Sigmoid colon (tissue), 7 donors: Measurements from ENCODE around the gene FKBP14. TPM values are rescaled to one million over a fixed set of nuclear protein-coding genes. Genes with fewer than 3 reads are reported as not detected.
"Not testable (repeated sequence)": the region's sequence is repeated elsewhere in the genome, so short reads cannot be mapped to it uniquely, and the experiment has no call there.

ENCODE experiments used
- DNase-seq: peaks from one replicate; pipeline ENCODE4 v3.0.0-alpha.2; 2019
- H3K27ac ChIP-seq, 4 donors: fragments of 200-600 bp; sonication (generic); one replicate each; pipeline ENCODE4 v1.5.1; 2016 to 2019; ENCODE audit warnings: mild to moderate bottlenecking in 1 of 4
- H3K27me3 ChIP-seq, 3 donors: fragments of 200-600 bp; sonication (generic); one replicate each; pipeline ENCODE4 v1.5.1; 2019; ENCODE audit warnings: mild to moderate bottlenecking in 1 of 3
- H3K36me3 ChIP-seq, 4 donors: fragments of 200-600 bp; sonication (generic); one replicate each; pipeline ENCODE4 v1.5.1; 2016 to 2019
- H3K4me1 ChIP-seq, 4 donors: fragments of 200-600 bp; sonication (generic); one replicate each; pipeline ENCODE4 v1.5.1; 2017 to 2019
- H3K4me3 ChIP-seq, 4 donors: fragments of 200-600 bp; sonication (generic); one replicate each; pipeline ENCODE4 v1.5.1; 2017 to 2019; ENCODE audit warnings: mild to moderate bottlenecking in 2 of 4, moderate library complexity in 1 of 4
- H3K9me3 ChIP-seq, 4 donors: fragments of 200-600 bp in 3 of 4; sonication (generic) in 3 of 4; one replicate each; pipeline versions ENCODE4 v1.5.1 to v1.6.1; 2013 to 2019
- CTCF ChIP-seq, 4 experiments: fragments of 450-650 bp in 3 of 4; fragments of 200-600 bp in 1 of 4; IDR thresholded peaks; one replicate each; pipeline ENCODE4 v1.5.1; 2016 to 2019; ENCODE audit warnings: antibody characterized with exemption in 4 of 4, mild to moderate bottlenecking in 3 of 4, moderate library complexity in 2 of 4
- EP300 ChIP-seq, 4 donors: sonication (generic); formaldehyde crosslinking; IDR thresholded peaks; one replicate each; pipeline ENCODE4 v1.6.1; 2017; ENCODE audit warnings: antibody characterized with exemption in 4 of 4
- POLR2A ChIP-seq, 2 donors: fragments of 450-650 bp; IDR thresholded peaks; one replicate each; pipeline ENCODE4 v1.6.1; 2016; ENCODE audit warnings: antibody characterized with exemption in 2 of 2, mild to moderate bottlenecking in 2 of 2, moderate library complexity in 2 of 2
- POLR2AphosphoS5 ChIP-seq, 4 donors: sonication (generic); formaldehyde crosslinking; IDR thresholded peaks; one replicate each; pipeline ENCODE4 v1.6.1; 2017; ENCODE audit warnings: antibody characterized with exemption in 4 of 4
- WGBS, 2 donors: extraction: QIAGEN DNeasy Blood & Tissue Kit; methylation state at CpG; one replicate each; pipeline ENCODE4 v1.1.7; 2013; 5-methylcytosine and 5-hydroxymethylcytosine counted together
- intact Hi-C: fragments of 100-400 bp; cut with DNase I; formaldehyde crosslinking; loops from one replicate; pipeline ENCODE4 v1.15.1; 2023
- polyA plus RNA-seq, 3 donors: library from polyadenylated mRNA; stranded (reverse); fragments of 200-250 nt; gene quantifications; one replicate each; pipeline ENCODE4 v1.2.3, GENCODE V29; 2013
- total RNA-seq, 4 donors: library from RNA; depleted of rRNA; stranded (reverse); fragments of >200 nt; gene quantifications; one replicate each; pipeline ENCODE4 v1.1.0, GENCODE V29; 2016
- donor health status: healthy with polysubstance abuse.
- donor health status: Bipolar disorder and iron deficiency.
- donor health status: healthy.

FKBP14 gene
- total and polyA plus RNA-seq, 7 donors = 1.8 to 11.4 (median 6.3) TPM

GRCh38 chr7:29965030-29965429, 61.5 kb downstream of the FKBP14 start:
- peaks cover 0 to 6% (median 2%) of the 10 kb centered on the region in 4 donors for H3K4me1 ChIP-seq
- DNase-seq = no peak
- whole genome bisulfite sequencing, 2 donors = 77 to 89% methylated on average over 3 of the region's 3 CpGs
- H3K9me3 ChIP-seq = no peaks in the 10 kb centered on the region
- intact Hi-C loops = no loop called here
- no peak overlapping the region for H3K4me3 ChIP-seq
- TF ChIP-seq POLR2AphosphoS5 (IDR thresholded peaks at IDR 0.05) = no peak
- no peak for TF ChIP-seq EP300 (IDR thresholded peaks at IDR 0.05)
- TF ChIP-seq POLR2A (IDR thresholded peaks at IDR 0.05) = no peak
- no peak for TF ChIP-seq CTCF (IDR thresholded peaks at IDR 0.05)
- H3K27ac ChIP-seq = no peak overlapping the region
- H3K36me3 ChIP-seq = peaks cover 0 to 5% (median 0%) of the 10 kb centered on the region in 4 donors
- H3K27me3 ChIP-seq = no peaks in the 10 kb centered on the region

- no peak for DNase-seq
- no peak for TF ChIP-seq EP300 (IDR thresholded peaks at IDR 0.05)
- no peak for TF ChIP-seq POLR2A (IDR thresholded peaks at IDR 0.05)
- TF ChIP-seq POLR2AphosphoS5 (IDR thresholded peaks at IDR 0.05) = no peak
- TF ChIP-seq CTCF (IDR thresholded peaks at IDR 0.05) = no peak
- H3K36me3 ChIP-seq = peaks cover 0 to 4% (median 0%) of the 10 kb centered on the region in 4 donors
- no peaks in the 10 kb centered on the region for H3K27me3 ChIP-seq
- H3K4me1 ChIP-seq = peaks cover 0 to 3% (median 0%) of the 10 kb centered on the region in 4 donors
- H3K4me3 ChIP-seq = no peak overlapping the region
- intact Hi-C loops = no loop called here
- no peak overlapping the region for H3K27ac ChIP-seq
- no peaks in the 10 kb centered on the region for H3K9me3 ChIP-seq
- 97% methylated on average over 1 of the region's 1 CpG for WGBS, 2 donors
Measured at GRCh38 chr7:29962035-29962434, 64.5 kb downstream of the FKBP14 start.

- intact Hi-C loops, H3K27ac ChIP-seq, H3K4me1 ChIP-seq, DNase-seq, H3K27me3 ChIP-seq, H3K36me3 ChIP-seq, H3K4me3 ChIP-seq, H3K9me3 ChIP-seq: not testable (repeated sequence)
- WGBS, 2 donors = 96 to 97% methylated on average over 19 of the region's 19 CpGs
Measured at GRCh38 chr7:29961611-29962010, 64.9 kb downstream of the FKBP14 start.

Other genes with a start within 250 kb of the FKBP14 start
- gene WIPF3, start 220.2 kb downstream of the FKBP14 start, total RNA-seq = 1 to 10 TPM in 1 of 4 donors, under 1 TPM in 3; 0.66 to 4.7 (median 0.76) TPM
- gene WIPF3, start 220.2 kb downstream of the FKBP14 start, polyA plus RNA-seq = under 1 TPM; 0.46 to 0.71 (median 0.60) TPM
- 10 to 100 TPM; 44.5 to 55.0 (median 51.0) TPM for gene SCRN1, start 36.9 kb downstream of the FKBP14 start, total RNA-seq
- 10 to 100 TPM in 1 of 3 donors, 1 to 10 TPM in 2; 5.1 to 12.8 (median 9.0) TPM for gene SCRN1, start 36.9 kb downstream of the FKBP14 start, polyA plus RNA-seq
- gene PLEKHA8, start 1.7 kb upstream of the FKBP14 start, total RNA-seq = 10 to 100 TPM in 2 of 4 donors, 1 to 10 TPM in 2; 7.7 to 12.2 (median 9.1) TPM
- gene PLEKHA8, start 1.7 kb upstream of the FKBP14 start, polyA plus RNA-seq = 1 to 10 TPM; 3.2 to 5.2 (median 4.8) TPM
- 100 to 1,000 TPM in 1 of 4 donors, 10 to 100 TPM in 3; 75.9 to 102 (median 87.4) TPM for gene MTURN, start 108.3 kb upstream of the FKBP14 start, total RNA-seq
- 10 to 100 TPM in 1 of 3 donors, 1 to 10 TPM in 2; 7.2 to 33.0 (median 7.4) TPM for gene MTURN, start 108.3 kb upstream of the FKBP14 start, polyA plus RNA-seq